ENCODE data around the gene PTPRD. TPM values are rescaled to one million over a fixed set of nuclear protein-coding genes. Genes with fewer than 3 reads are reported as not detected.

Gene PTPRD
- total RNA-seq, 1 experiment from 2014 or later = not detected

DNA sequence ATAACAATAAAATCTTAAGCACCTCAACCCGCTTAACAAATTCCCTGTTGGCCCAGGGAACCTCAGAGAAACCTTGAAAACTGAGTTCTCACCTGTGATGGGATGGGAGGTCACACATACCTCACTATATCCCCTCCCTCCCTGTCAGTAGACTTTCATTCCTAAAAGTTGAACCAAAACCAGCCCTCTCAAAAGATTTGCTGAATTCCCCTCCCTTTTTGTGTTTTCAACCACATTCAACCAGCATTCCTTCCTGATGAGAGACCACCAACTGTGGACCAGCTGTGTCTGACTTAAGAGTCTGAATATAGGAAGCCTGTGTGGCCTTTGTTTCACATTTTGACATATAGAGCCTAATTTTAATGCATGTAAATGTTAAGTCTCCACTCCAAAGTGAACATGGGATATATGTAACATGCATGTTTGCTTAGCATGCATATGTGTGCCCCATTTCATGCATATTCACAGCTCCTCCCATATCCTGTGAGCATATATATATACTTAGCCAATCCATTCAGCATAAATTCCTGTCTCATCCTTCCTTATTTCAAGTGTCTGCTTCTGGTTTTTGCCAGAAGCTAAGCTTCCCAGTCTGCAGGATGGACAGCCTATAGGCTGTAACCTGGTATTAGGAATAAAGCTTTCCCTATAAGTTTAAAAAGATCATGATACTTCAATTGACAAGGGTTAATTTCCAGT is 604.6 kb downstream of the PTPRD start:
- BruUV-seq (replicated peaks) = no TSS peak
- no peaks in the 10 kb centered on the region for H3K36me3 ChIP-seq (ENCODE audit: control insufficient read depth, insufficient read depth, low read length)
- CTCF ChIA-PET = no interaction called here
- H3K4me3 ChIP-seq (ENCODE audit: low read depth in 2 of 2, low read length in 2 of 2) = no peak overlapping the region
- in situ Hi-C loops (cut with HindIII; ENCODE audit: low pct_unique_long_range_greater_than_20kb, low sequenced_read_pairs) (no loop called here), intact Hi-C loops (cut with micrococcal nuclease; ENCODE audit: unreplicated experiment) (no loop called here)
- ATAC-seq (no peak), DNase-seq (ENCODE audit: low read depth, low spot score) (no peak)
- H3K27me3 ChIP-seq (ENCODE audit: control insufficient read depth, insufficient read depth, low read length) = no peaks in the 10 kb centered on the region
- TF ChIP-seq TCF7L2 (IDR thresholded peaks at IDR 0.05; ENCODE audit: low read depth, low read length) = no peak
- no peak for TF ChIP-seq CTCF (IDR thresholded peaks at IDR 0.05)
- TF ChIP-seq POLR2AphosphoS5 (IDR thresholded peaks at IDR 0.05; ENCODE audit: low read depth, low read length) = no peak
- TF ChIP-seq REST (IDR thresholded peaks at IDR 0.05; ENCODE audit: insufficient read depth in 1 of 2, low read depth in 2 of 2, low read length in 1 of 2) = no peak
- no peak for TF ChIP-seq SIN3A (IDR thresholded peaks at IDR 0.05; ENCODE audit: borderline replicate concordance, insufficient read depth, low read depth, low read length)
- no peaks in the 10 kb centered on the region for H3K4me1 ChIP-seq (ENCODE audit: control insufficient read depth, insufficient read depth, low read length)
- POLR2A ChIA-PET = no interaction called here
- H3K27ac ChIP-seq (ENCODE audit: low read length) = no peak overlapping the region
- no peaks in the 10 kb centered on the region for H3K9me3 ChIP-seq (ENCODE audit: control insufficient read depth, insufficient read depth, low read depth, low read length)

GRCh38 chr9:10007356-10007755 is 605.4 kb downstream of the PTPRD start:
- H3K36me3 ChIP-seq (ENCODE audit: control insufficient read depth, insufficient read depth, low read length) = no peaks in the 10 kb centered on the region
- ChIA-PET POLR2A (no interaction called here), CTCF (no interaction called here)
- ATAC-seq = no peak
- DNase-seq (ENCODE audit: low read depth, low spot score) = no peak
- no peaks in the 10 kb centered on the region for H3K27me3 ChIP-seq (ENCODE audit: control insufficient read depth, insufficient read depth, low read length)
- no peaks in the 10 kb centered on the region for H3K4me1 ChIP-seq (ENCODE audit: control insufficient read depth, insufficient read depth, low read length)
- in situ Hi-C loops (cut with HindIII; ENCODE audit: low pct_unique_long_range_greater_than_20kb, low sequenced_read_pairs) (no loop called here), intact Hi-C loops (cut with micrococcal nuclease; ENCODE audit: unreplicated experiment) (no loop called here)
- no peak overlapping the region for H3K4me3 ChIP-seq (ENCODE audit: low read depth in 2 of 2, low read length in 2 of 2)
- TF ChIP-seq POLR2AphosphoS5 (IDR thresholded peaks at IDR 0.05; ENCODE audit: low read depth, low read length) (no peak), REST (IDR thresholded peaks at IDR 0.05; ENCODE audit: insufficient read depth in 1 of 2, low read depth in 2 of 2, low read length in 1 of 2) (no peak), TCF7L2 (IDR thresholded peaks at IDR 0.05; ENCODE audit: low read depth, low read length) (no peak), CTCF (IDR thresholded peaks at IDR 0.05) (no peak), SIN3A (IDR thresholded peaks at IDR 0.05; ENCODE audit: borderline replicate concordance, insufficient read depth, low read depth, low read length) (no peak)
- H3K9me3 ChIP-seq (ENCODE audit: control insufficient read depth, insufficient read depth, low read depth, low read length) = no peaks in the 10 kb centered on the region
- no peak overlapping the region for H3K27ac ChIP-seq (ENCODE audit: low read length)
- no TSS peak for BruUV-seq (replicated peaks)
